ENCODE measurements around the gene SNCAIP. TPM values are rescaled to one million over a fixed set of nuclear protein-coding genes. Genes with fewer than 3 reads are reported as not detected.
"Not testable (repeated sequence)": the region's sequence is repeated elsewhere in the genome, so short reads cannot be mapped to it uniquely, and the experiment has no call there.

Gene SNCAIP
- total RNA-seq, 4 donors from 2014 or later: 11.5 to 36.3 (median 15.2) TPM

- no peak for ATAC-seq (ENCODE audit: low FRiP score)
- TF ChIP-seq CTCF (IDR thresholded peaks at IDR 0.05): no peak
- DNase-seq (ENCODE audit: low spot score): no peak
Measured at GRCh38 chr5:122376250-122376649, 64.2 kb downstream of the SNCAIP start.

- no peak for TF ChIP-seq CTCF (IDR thresholded peaks at IDR 0.05)
- DNase-seq (ENCODE audit: low spot score) (no peak), ATAC-seq (ENCODE audit: low FRiP score) (no peak)
Measured at GRCh38 chr5:122377026-122377425, 65.0 kb downstream of the SNCAIP start.

GRCh38 chr5:122382938-122383337, 70.9 kb downstream of the SNCAIP start:
- ATAC-seq (ENCODE audit: low FRiP score); DNase-seq (ENCODE audit: low spot score): not testable (repeated sequence)

GRCh38 chr5:122384739-122385235, 72.8 kb downstream of the SNCAIP start:
- ATAC-seq (ENCODE audit: low FRiP score) (no peak), DNase-seq (ENCODE audit: low spot score) (no peak)
- TF ChIP-seq CTCF (IDR thresholded peaks at IDR 0.05): no peak

GRCh38 chr5:122385286-122385685, 73.2 kb downstream of the SNCAIP start:
- DNase-seq (ENCODE audit: low spot score) (no peak), ATAC-seq (ENCODE audit: low FRiP score) (no peak)
- TF ChIP-seq CTCF (IDR thresholded peaks at IDR 0.05): no peak

- no peak for TF ChIP-seq CTCF (IDR thresholded peaks at IDR 0.05)
- ATAC-seq (ENCODE audit: low FRiP score): peak; percentile 62
- DNase-seq (ENCODE audit: low spot score): no peak
Measured at GRCh38 chr5:122385808-122386207, 73.8 kb downstream of the SNCAIP start.

- ATAC-seq (ENCODE audit: low FRiP score): no peak
- DNase-seq (ENCODE audit: low spot score): no peak
- TF ChIP-seq CTCF (IDR thresholded peaks at IDR 0.05): no peak
Measured at GRCh38 chr5:122390154-122390553, 78.1 kb downstream of the SNCAIP start.

- DNase-seq (ENCODE audit: low spot score) (no peak), ATAC-seq (ENCODE audit: low FRiP score) (no peak)
- TF ChIP-seq CTCF (IDR thresholded peaks at IDR 0.05): no peak
Measured at GRCh38 chr5:122390694-122391093, 78.7 kb downstream of the SNCAIP start.

Measured in omental fat pad (tissue), 4 donors.